GM19351 (cell line): ENCODE results near the gene FIGLA.
A peak's percentile ranks its signal among the peaks of the same experiment; 100 is the strongest.

Experiments used
- ATAC-seq: cut with Tn5 transposase; IDR thresholded peaks from one replicate; pipeline ENCODE4 v1.9.1; 2021; ENCODE audit warnings: mild to moderate bottlenecking, moderate library complexity; ENCODE audit not compliant: unreplicated experiment

The FIGLA gene

DNA sequence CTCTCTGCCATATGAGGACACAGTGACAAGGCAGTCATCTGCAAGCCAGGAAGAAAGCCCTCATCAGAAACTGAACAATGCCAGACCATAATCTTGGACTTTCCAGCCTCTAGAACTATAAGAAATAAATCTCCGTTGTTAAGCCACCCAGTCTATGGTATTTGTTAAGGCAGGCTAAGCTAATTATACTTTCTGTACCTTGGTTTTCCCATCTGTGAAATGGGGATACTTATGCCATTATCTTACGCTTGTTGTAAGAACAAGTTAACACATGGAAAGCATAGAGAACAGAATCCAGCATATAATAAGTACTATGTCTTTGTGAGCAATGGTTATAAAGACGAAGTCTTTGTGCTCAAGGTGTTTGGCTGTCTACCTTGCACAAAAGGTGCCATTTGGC is 14.2 kb downstream of the FIGLA start:
- no peak for ATAC-seq

- ATAC-seq: no peak
Observed at GRCh38 chr2:70775141-70775540, 15.3 kb downstream of the FIGLA start.

DNA sequence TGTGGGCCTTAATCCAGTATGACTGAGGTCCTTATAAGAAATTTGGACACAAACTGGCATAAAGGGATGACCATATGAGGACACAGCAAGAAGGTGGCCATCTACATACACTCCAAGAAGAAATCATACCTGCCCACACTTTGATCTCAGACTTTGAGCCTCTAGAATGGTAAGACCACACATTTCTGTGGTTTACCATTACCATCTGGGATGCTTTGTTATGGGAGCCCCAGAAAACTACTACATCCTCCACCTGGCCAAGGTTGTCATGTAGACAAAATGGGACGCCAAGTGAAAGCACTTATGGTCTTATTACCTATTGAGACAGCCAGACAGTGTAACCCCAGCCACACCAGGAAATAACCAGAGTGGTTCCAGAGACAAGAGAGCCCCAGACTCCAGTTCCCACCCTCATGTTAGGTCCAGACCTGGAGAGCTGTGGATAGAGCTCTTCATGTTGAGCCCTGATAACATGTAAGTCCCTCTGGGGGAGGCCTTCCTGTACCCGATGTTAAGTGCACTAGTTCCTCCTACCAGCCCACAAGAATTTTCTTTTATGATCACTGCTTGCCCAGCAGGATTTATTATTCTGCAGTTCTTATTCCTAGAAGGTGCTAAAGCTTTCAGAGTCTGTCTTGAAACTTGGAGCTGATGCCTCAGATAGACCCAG is 17.8 kb downstream of the FIGLA start:
- ATAC-seq: no peak

- peak; percentile 78 for ATAC-seq
Observed at GRCh38 chr2:70771446-70771845, 19.0 kb downstream of the FIGLA start.

DNA sequence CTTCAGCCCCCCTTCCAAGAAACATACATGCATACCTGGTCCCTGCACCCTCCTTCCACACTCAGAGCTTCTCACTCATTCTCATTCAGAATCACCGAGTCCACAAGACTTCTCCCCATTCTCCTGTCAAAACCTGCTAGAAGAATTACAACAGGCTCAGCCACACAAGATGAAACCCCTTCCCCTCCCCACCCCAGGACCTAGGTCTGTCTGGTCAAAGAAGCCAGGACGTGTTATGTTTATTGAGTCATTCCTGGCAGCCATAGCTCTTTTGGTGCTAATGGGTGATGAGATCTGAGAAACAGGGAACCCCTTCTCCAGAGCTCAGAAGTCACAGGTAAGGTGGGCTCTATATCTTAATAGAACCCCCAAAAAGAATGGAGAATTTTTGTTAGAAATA is 21.0 kb downstream of the FIGLA start:
- ATAC-seq: no peak

DNA sequence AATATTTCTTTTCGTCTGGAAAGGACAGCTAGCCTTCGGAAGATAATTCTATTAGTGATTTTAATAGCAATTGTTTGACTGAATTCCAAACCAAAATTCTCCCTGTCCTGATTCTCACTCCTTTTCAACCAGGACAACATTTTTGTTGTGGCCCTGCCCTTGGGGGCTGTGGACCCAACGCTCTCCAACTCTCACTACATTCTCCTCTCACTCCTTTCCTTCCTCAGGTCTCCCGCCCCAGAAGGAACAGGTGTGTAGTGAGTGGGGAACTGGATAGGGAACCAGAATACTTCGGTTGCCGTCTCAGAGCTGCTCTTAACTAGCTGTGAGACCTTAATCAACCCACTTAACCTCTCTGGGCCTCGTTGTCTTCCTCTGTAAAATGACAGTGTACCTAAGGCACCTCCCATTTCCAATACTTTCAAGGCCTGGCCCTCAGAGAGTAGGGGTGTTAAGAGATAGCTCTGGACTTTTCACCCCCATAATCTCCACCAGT is 21.8 kb downstream of the FIGLA start:
- no peak for ATAC-seq

GRCh38 chr2:70767699-70768589 is 22.5 kb downstream of the FIGLA start, which contains the start of gene ADD2:
TSS of gene ADD2 (minus strand) at chr2:70768200. CDS start at chr2:70706408, 61,792 bp downstream.
- no peak for ATAC-seq

- ATAC-seq: no peak
Observed at GRCh38 chr2:70767079-70767698, 23.3 kb downstream of the FIGLA start.

GRCh38 chr2:70766357-70767078 is 23.9 kb downstream of the FIGLA start:
- ATAC-seq: no peak

GRCh38 chr2:70765507-70765906 is 24.9 kb downstream of the FIGLA start:
- ATAC-seq: no peak

- ATAC-seq: no peak
Observed at GRCh38 chr2:70759446-70759845, 31.0 kb downstream of the FIGLA start.

- ATAC-seq: no peak
Observed at GRCh38 chr2:70757966-70758365, 32.5 kb downstream of the FIGLA start.

- ATAC-seq: no peak
Observed at GRCh38 chr2:70757360-70757759, 33.1 kb downstream of the FIGLA start.

GRCh38 chr2:70756128-70756527 is 34.3 kb downstream of the FIGLA start:
- ATAC-seq: no peak

DNA sequence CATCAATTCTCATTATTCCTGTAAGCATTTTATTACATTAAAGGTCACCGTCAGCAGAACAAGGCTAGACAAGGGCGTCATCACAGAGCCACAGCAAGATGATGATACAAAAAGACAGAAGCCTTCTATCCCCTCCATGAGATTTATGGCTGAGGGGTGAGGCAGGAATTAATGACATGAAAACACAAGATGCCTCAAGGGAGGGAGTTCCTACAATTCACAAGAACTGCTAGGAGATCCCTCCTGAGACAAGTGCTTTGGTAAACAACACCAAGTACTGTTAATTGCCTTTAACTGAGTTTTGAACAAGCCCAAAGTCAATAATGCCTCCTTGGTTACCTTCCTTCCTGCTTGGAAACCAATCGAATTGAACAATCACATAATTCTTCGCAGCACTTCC is 36.5 kb downstream of the FIGLA start:
- ATAC-seq: no peak

- no peak for ATAC-seq
Observed at GRCh38 chr2:70753031-70753430, 37.4 kb downstream of the FIGLA start.

DNA sequence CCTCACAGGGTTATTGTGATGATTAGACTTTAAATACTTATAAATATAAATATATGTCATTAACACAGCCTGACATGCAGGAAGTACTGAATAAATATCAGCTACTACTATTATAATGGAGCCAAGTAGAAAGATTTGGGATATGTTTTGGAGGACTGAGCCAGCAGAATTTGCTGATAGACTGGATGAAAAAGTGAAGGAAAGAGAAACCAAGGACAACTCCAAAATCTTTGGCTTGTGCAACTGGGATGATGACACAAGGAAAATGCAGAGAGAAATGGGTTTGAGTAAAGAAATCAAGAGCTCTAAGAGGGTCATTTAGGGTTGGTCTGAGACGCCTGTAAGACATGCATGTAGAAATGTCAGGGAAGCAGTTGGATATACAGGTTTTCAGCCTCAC is 38.0 kb downstream of the FIGLA start:
- no peak for ATAC-seq

GRCh38 chr2:70751881-70752280 is 38.6 kb downstream of the FIGLA start:
- ATAC-seq: no peak

GRCh38 chr2:70750320-70750719 is 40.1 kb downstream of the FIGLA start:
- no peak for ATAC-seq

DNA sequence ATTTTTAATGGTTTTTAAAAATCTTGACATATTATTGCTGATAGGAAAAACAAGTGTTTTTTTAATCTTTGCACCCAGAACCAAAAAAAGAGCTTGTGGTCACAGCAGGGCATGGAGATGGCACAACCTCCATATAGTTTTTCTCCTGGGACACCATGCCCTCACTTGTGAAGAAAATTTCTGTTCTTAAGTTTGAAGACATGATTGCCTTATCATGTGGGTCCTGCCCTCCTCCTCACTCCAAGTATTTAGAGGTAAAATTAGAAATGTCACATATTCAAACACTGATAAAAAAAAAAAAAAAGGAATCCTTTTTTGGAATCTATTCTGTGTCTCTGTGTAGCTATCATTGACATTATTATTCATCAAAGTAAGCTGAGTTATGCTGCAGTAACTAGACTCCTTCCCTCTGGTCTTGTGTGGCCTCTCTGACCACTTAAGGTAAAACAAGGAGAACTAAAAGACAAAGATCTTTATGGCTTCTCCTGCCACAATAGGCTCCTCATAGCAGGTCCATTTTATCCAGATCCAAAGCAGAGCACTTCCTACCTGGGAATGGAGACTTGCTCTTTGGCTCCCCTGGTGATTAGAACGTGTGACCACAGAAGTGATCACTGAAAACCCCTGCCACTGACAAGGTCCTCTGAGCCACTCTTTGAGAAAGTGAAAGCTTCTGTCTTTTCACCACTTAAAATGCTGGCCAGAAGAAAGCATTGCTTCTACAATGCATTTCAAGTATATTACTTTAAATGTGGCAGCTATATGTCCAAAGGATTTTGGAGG is 42.2 kb downstream of the FIGLA start:
- no peak for ATAC-seq
